Activated gamma-delta T cell treated with anti-CD3 and anti-CD28 coated beads, Interleukin-2, amount 50 U/mL, for 16 hours (primary cell): ENCODE measurements around the gene SLC26A4.
"Not testable (repeated sequence)": the region's sequence is repeated elsewhere in the genome, so short reads cannot be mapped to it uniquely, and the experiment has no call there.

Experiments used
- DNase-seq: peaks from one replicate; pipeline ENCODE4 v3.0.0-alpha.2; 2020; ENCODE audit warnings: low read depth

The SLC26A4 gene

DNA sequence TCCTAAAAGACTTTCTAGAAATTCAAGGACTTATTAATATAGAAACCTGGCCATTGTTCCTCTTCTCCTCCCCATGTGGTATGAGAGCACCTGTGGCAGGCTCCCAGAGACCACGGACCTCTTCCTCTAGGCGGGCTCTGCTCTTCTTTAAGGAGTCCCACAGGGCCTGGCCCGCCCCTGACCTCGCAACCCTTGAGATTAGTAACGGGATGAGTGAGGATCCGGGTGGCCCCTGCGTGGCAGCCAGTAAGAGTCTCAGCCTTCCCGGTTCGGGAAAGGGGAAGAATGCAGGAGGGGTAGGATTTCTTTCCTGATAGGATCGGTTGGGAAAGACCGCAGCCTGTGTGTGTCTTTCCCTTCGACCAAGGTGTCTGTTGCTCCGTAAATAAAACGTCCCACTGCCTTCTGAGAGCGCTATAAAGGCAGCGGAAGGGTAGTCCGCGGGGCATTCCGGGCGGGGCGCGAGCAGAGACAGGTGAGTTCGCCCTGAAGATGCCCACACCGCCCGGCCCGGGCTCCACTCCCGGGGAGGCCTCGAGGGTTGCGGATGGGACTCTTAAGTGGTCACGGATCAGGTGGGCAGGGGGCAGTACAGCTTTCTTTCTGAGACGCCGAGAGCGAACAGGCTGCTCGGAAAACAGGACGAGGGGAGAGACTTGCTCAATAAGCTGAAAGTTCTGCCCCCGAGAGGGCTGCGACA, at the start of gene SLC26A4:
TSS of gene SLC26A4 (plus strand) at position 448 of the 700 bp plus-strand sequence. CDS start 814 bp downstream, outside the sequence.
- no peak for DNase-seq

DNA sequence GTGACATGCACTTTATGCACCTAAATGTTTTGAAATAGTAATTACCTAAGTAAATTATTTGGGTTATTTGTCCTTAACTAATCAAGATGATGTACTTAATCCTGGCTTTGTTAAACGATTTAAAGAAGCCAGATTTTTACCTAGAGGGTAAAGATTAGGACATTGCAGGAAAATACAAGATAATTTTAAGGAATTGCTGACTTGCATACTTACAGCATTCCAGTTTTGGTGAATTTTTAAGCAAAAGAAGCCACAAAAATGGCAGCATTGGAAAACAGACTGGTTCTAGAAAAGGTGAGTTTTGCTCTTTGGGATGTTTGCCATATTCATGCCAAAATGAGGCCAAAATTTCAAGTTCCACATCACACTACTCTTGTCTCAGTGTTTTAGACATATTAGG, 47.2 kb upstream of the SLC26A4 start:
- no peak for DNase-seq

DNA sequence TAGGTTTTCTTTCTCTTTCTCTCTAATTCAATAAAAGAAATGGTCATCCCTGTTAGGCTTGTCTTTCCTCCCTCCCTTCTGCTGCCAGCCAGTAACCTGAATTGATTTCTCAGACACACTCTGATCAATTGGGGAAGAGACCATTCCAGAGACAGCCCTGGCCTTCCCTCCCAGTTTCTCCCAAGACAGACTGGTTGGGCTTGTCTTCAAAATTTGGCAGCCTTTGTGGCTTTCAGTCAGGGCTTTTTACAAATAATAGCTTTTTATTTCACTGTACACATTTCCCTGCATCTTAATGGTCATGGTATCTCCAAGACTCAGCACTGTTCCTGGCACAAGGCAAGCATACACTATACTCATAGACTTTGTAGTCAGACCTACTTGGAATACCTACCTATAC, 46.7 kb upstream of the SLC26A4 start:
- no peak for DNase-seq

DNA sequence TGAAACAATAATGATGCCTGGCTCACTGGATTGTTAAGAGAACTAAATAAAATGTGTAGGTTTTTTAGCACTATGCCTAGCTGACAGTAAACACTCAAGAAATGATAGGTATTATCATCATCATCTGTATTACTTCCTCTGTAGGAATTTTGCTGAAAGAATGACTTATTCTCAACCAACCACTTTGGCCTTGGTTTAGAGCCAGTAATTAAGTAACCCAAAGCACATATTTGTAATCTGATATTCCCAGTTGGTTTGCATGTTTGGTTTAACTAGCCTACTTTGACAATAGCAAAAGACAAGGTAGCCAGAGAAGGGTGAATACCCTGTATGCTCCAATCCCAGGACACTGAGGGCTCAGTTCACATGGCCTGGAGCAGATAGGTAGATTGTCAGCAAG, 46.2 kb upstream of the SLC26A4 start:
- DNase-seq = no peak

DNA sequence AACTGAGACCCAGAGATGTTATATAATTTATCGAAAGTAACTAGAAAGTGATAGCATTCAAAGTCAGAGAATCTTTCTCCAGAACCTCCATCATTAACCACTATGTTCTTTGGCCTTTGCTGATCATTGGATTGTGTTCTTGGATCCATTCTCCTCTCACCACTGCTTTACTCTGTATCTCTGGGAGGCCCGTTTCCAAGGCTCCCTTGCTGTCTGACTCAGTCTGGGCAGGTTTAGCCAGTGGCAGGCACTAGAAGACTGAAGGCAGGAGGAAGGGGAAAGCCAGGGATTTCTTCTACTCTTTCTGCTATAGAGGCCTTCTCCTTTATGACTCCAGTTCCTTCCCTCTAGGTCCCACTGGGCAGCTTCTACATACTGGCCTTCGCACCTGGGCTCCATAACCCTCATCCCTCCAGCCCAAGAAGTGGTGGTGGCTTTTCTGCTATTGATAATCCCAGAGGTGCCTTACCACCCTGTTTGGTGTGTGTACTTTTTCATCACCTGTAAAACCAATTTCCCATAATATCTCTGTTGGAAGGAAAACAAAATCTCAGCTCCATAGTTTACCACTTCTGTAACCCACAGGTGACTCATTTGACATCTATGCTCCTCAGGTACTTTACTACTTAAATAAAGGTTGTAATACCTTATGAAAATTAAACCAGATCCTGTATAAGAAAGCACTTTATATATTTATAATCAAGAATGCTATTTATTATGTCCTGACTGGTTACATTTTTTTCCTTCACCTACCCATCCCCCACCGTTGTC, 44.5 kb upstream of the SLC26A4 start:
- DNase-seq = no peak

DNA sequence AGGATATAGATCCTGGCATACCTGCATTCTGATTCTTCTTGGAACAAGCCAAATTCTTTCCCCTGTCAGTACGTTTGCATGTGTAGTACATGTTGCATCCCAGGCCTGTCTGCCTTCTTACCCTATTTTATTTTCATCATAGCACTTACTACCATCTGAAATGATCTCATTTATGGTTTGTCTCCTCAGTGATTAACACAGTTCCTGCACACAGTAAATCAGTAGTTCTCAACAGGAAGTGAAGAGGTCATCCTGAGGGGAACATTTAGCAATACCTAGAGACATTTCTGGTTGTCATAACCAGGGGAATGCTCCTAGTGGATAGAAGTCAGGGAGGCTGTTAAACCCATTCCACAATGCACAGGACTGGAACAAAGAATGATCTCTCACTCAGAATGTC, 38.2 kb upstream of the SLC26A4 start:
- no peak for DNase-seq

DNA sequence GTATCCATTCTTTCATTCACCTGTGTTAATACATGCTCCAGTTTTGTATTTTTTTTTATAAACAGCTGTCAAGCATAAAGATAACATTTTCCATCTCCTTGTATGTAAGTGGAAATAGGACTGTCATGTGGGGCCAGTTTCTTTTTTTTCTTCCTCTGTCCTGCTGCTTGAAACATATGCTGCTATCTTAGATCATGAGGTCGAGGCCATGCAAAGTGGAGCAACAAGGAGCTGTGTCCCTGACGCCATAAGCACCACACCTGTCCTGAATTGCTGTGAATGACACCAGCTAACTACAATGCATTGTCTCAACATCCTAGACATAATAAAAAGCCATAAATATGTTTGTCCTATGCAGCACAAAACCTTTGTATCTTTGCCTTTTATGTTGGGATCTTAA, 37.7 kb upstream of the SLC26A4 start:
- no peak for DNase-seq

DNA sequence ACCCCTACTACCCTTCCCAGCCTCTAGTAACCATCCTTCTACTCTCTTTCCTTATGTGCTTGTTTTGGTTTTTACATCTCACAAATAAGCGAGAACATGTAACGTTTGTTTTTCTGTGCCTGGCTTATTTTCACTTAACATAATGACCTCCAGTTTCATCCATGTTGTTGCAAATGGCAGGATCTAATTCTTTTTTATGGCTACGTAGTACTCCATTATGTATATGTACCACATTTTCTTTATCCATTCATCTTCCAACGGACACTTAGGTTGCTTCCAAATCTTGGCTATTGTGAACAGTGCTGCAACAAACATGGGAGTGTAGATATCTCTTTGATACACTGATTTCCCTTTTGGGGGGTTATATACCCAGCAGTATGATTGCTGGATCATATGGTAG, 33.6 kb upstream of the SLC26A4 start:
- DNase-seq = no peak

DNA sequence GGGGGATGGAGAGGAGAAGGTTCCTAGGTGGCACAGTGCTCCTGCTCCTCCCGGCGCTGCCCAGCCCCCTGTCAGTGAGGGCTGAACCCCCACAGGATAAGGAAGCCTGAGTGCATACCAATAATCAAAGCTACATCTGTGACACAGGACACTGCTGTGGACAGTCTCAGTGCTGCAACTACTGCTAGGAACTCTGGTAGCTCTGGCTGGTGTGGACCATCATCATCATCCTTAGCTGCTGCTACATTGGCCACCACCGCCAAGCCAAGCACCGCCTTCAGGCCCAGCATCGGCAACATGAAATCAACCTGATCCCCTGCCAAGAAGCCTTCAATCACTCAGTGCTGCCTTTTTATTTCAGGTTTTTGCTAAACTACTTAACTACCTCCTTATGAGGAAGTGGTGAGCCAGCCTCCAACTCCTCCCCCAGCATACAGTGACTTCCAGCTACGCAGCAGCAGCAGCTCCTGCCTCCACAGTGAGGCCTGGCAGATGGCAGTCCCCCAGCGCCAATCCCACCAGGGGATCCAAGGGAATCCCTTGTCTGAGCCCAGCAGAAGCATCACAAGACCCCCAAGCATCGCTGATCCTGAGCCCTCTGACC, 32.1 kb upstream of the SLC26A4 start:
- DNase-seq = no peak

DNA sequence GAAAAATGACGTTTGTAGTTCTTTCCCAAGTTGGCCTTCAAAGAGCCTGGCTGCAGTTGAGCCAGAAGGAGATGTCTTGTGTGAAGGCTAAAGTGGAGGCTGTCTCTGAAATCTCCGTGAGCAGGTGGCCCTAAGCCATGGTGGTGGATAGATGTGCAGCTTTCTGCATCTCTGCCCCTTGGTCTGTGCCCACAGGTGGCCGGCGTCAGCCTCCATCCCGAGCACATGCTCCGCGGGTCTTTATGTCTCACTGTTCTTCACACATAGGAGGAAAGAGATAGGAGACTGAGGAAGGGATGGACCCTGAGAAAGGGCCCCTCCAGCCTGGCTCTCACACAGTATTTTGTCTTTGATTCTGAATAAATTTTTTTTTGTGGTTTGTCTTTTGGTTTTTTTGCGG, 30.3 kb upstream of the SLC26A4 start:
- no peak for DNase-seq

DNA sequence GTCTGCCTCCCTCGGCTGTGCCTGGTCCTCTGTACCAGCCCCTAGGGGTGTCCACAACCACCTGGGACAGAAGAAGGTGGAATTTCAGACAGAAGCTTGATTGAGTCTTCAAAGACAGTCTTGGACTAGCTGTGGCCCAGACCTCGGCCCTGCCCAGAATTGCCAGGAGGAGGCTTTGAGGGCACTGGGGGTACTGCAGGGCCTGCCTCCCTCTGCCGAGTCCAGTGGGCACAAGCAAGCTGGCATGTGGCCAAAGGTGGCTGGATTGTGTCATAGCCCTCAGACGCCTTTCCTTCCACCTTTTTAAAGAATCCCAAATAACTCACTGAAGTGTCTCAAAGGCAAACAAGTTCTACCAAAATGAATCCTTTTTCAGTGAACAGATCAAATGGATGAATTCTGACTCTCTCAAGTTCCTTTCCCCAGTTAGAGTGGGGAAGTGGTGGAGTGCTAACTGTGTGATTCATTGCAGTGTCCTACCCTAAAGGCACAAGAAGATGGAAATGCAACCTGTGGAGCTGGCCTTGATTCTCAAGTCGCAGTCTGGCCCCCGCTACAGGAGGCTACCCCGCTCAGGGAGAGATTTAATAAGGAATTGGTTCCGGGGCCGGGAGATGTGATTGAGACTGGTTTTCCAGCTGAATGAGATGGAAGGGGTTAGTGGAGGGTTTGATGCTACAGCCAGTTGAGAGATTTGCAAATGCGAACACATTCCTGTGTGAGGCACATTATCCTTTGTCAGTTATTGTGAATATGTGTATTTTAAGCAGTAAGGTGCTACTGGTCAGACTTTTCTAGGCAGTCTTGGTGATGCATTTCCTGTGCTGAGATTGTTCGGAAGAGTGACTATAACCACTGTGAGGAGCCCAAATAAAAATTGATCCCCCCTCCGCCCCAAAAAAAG, 28.8 kb upstream of the SLC26A4 start:
- no peak for DNase-seq

DNA sequence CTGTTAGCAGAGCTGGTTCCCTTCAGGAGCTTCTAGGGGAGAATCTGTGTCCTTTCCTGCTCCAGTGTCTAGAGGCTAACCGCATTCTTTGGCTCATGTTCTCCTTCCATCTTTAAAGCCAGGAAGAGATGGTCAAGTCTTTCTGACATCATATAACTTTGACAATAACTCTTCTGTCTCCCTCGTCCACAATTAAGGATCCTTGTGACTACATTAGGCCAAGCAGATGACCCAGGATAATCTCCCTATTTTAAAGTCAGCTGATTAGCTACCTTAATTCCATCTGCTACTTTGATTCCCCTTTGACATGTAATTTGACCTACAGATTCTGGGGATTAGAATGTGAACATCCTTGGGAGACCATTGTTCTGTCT, 28.1 kb upstream of the SLC26A4 start:
- no peak for DNase-seq

DNA sequence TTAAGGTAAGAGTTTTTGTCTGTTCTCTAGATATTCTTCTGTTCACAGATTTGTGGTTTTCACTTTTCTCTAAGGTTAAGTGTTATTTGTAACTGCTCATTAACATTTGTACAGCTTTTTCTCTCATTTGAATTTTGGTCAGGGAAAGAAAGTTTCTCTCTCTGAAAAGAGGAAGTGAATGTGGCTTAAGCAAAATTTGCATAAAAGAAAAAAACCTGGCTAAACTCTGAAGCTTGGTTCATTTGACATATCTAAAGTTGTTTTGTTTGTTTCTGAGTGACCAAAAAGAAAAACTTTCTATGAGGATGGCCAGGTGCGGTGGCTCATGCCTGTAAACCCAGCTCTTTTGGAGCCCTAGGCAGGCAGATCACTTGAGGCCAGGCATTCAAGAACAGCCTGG, 22.0 kb upstream of the SLC26A4 start:
- DNase-seq = no peak

DNA sequence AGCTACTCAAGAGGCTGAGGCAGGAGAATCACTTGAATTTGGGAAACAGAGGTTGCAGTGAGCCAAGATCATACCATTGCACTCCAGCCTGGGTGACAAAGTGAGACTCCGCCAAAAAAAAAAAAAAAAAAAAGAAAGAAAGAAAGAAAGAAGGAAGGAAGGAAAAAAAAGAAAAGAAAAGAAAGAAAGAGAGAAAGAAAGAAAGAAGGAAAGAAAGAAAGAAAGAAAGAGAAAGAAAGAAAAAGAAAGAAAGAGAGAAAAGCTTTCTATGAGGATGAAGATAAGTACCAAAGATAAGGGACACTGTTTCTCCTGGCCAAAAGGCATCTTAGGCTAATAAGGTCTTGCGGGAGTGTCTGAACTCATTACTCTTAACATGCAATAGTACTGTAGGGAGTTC, 21.6 kb upstream of the SLC26A4 start:
- DNase-seq = not testable (repeated sequence)

DNA sequence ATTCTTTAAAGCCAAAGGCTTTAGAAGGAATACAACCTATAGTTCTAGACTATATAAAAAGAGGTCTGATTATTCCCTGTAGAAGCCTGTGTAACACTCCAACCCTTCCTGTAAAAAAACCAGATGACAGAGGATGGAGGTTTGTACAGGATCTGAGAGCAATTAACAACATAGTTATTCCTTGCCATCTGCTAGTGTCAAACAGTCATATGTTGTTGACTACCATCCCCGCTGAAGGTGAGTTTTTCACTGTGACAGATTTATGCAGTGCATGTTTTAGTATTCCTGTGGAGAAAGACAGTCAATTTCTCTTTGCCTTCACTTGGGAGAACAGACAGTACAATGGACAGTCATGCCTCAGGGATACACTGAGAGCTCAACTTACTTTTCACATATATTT, 19.0 kb upstream of the SLC26A4 start:
- no peak for DNase-seq

DNA sequence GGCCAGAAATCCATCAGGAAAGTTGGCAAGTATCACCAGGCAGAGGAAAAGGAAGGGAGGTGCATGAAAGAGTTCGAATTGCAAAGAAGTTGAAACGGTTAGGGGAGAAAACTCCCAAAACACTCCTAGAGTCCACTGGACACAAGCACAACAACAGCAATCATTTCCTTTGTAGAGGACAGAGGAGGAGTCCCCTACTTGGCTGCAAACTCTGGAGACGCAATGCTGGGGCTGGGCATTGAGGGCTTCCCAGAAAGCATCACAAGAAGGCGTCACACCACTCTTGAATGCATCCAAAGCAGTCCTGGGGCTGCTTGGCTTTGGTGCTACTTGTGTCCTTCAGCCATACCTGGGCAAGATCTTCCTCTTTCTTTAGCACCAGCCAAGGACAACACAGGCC, 18.1 kb upstream of the SLC26A4 start:
- DNase-seq = no peak

DNA sequence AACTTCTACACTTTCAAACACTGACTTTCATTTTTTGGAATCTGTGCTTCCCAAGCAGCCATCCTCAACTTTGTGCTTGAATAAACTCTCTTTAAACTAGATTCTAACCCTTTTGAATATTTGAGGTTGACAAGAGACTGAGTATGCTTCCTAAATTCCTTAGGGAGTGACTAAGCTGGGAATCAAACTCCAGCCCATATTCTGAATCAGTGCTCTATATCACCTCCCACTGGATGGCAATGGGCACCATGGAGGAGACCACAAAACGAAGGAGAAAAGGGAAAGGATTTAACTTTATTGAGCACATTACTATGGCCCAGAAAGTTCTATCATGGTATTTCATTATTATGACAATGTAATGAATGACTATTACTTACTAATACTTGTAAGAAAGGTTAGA, 17.2 kb upstream of the SLC26A4 start:
- no peak for DNase-seq

DNA sequence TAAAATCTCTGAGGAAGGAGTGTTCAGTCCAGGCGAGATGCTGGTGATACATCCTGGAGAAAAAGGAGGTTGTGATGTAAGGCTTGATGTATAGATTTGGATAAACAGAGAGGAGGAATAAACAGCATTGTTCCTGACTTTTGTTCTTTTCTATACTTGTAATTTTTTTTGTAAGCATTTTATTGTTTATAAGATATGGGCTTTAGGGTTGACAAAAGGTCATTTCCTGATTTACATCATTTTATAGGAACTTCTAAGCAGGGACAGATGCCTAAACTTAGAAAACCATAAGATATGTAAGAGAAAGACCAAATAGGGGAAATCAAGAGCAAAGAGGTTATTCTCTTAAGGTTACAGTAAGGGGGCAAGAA, 16.7 kb upstream of the SLC26A4 start:
- DNase-seq = no peak

DNA sequence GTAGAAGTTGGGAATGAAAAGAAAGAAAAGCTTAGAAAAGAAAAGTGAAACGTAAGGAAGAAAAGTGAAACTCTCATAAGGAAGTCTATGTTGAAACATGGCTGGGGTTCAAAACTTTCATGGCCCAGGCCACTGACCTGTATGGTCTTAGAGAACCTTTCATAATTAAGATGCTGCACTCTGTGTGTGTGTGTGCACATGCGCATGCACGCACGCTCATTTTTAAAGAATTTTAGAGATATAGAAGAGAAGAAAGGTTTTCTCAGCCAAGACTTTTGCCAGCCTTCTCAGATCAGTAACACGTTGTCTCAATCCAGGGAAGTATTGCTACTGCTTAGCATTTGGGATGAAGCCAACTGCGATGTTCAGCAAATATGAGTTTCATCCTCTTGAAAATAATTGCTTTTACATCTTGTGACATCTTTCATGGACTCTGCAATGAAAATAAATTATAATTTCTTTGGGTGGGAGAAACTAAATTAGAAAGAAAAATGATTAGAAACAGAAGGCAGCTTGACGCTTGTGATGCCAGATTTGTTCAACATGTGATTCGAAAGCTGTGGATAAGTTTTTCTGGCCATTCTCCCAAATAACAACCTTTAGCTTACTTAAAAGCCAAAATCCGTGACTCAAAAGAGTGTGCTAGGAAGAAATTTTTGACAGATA, 16.2 kb upstream of the SLC26A4 start:
- no peak for DNase-seq

DNA sequence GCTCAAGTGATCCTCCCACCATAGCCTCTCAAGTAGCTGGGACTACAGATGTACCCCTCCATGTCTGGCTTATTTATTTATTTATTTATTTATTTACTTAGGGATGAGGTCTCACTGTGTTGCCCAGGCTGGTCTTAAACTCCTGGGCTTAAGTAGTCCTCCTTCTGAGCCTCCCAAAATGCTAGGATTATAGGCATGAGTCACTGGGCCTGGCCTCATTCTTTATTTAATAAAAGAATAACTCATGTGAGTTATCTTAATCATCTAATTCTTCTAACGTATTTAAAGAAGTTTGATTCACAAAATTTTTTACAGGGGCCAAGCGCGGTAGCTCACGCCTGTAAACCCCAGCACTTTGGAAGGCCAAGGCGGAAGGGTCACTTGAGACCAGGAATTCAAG, 8.0 kb upstream of the SLC26A4 start:
- no peak for DNase-seq

DNA sequence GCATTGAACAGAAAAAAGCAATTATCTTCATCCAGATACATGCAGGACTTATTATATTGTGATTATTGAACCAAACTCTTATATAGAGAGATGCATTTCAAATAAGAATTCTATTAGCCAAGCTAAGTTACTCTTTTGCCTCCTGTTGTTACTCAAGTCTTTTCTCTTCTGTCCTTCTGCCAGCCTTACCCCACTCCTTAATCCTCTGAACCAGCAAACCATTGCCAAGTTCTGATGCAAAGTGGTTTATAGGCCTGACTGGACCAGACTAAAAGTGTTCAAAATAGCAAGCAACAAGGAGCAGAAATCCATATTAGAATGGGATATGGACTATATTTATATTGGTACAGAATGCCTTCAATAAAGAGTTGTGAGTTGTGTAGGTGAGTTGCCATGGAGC, 2.2 kb upstream of the SLC26A4 start:
- DNase-seq = no peak

DNA sequence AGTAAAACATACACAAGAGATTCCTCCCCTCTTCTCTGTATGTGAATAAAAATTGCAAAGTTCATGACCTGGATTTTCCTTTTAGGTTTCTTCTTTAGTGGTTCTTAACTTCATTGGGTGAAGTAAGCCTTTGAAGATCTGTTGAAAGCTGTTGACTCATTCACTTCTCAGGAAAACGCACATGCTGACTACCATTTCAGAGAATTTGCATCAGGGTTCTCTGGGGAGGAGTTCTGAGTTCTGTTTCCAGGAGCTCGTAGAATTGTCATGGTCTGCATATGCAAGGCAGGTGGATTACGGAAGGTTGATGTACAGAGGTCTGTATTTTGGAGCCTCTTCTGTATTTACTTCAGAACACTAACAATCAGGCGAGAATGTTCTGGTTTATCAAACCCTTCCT, 962 bp upstream of the SLC26A4 start:
- no peak for DNase-seq
